ENCODE measurements around the gene PPM1M.

PPM1M gene

DNA sequence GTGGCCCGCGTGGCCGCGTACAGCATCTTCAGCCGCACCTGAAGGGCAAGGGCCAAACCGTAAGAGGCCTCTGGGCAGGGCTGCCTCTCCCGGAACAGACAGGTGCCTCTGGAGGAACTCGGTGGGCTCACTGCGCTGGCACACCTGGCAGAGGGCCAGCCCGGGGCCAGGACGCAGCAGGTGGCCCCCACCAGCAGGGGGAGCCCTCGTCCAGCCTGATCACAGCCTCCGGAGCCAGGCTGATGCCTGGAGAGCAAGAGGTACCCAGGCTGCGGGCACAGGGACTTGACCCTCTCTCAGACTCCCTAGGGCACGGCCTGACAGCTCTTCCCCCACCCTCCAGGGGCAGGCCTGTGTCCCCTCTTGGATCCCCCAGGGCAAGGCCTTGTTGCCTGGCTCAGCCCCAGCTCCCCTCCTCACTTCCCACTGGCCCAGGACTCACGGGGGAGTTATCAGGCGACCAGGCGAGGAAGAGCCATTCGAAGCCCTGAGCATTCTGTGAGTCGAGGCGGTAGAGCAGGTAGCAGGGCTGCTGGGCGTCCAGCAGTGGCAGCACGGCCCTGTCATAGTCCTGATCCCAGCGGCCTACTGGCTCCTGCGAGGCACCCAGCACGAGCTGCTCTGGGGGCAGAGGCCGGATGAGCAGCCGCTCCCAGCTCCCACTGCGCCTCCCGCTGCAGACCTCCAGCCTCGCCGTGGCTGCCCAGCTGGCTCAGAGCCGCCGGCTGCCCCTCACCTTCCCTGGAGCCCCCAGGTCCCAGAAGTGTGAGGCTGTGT, 13.9 kb upstream of the PPM1M start:
- peak; percentile 38 for DNase-seq

- DNase-seq: peak; percentile 16
These were observed 13.1 kb upstream of the PPM1M start for GRCh38 chr3:52232279-52233107.

DNA sequence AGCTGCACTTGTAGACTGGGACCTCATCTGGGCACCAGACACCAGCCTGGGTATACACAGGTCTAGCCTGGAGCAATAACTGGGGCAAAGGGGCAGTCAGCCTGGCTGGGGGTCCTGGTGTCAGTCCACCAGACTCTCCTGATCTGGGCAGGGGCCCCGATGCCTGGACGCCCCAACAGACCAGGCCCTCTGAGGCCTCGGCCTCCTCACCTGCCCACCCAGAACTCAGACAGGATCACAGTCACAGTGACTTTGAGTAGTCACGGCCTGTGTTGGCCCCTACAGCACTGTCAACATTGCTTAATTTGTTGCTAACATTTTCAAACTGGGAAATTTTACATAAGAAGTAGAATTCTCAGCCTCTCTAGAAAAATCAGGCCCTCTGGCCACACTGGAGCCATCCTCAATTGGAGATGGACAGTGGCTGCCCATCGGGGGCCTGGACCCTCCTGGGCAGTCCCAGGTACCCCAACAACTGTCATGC, 12.4 kb upstream of the PPM1M start:
- no peak for DNase-seq

GRCh38 chr3:52233968-52234367, 11.6 kb upstream of the PPM1M start:
- no peak for DNase-seq

GRCh38 chr3:52234516-52235447, 10.8 kb upstream of the PPM1M start:
- DNase-seq: no peak

DNA sequence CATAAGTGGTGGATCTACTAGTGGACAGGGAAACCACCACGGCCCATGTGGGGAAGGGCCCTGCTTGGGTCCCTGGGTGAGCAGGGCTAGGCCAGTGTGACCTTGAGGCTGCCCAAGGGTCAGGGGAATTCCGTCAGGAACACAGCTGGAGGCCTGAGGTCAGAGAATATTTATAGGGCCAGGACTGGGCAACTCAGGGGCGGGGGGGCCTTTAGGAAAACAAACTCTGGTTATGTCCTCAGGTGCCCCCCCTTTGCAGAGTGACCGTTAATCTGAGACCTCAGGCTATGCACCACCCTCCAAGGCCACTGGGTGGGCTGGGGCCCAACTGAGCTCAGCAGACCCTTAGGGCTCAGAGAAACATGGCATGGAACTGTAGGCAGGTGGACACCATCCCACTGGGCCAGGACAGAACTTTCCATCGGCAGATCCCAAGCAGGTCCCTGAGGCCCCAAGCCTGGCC, 9.1 kb upstream of the PPM1M start:
- no peak for DNase-seq

GRCh38 chr3:52237006-52237656, 8.4 kb upstream of the PPM1M start:
- no peak for DNase-seq

DNA sequence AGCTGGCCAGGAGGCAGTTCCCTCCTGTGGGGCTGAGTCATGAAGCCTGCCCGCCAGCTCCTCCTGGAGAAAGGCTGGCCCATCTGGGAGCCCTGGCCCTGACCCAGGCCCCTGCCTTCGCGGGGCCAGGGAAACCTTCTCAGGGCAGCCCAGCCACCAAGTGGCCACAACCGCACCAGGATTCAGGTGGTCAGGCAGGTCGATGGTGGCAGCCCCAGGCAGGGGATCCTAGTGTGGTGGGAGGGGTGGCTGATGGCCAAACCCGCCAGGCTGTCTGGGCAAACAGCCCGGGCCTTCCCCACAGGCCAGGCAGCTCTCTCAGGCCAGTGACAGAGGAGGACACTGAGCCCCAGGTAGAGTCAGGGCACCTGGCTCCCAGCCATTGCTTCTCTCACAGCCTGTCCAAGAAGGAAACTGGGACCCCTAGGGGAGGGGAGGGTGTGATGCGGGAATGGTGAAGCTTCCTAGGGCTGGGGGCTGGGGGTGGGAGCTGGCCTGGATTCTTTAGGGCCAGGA, 7.8 kb upstream of the PPM1M start:
- DNase-seq: peak; percentile 65

- DNase-seq: peak; percentile 7
These were observed 7.3 kb upstream of the PPM1M start for GRCh38 chr3:52238193-52238760.

DNA sequence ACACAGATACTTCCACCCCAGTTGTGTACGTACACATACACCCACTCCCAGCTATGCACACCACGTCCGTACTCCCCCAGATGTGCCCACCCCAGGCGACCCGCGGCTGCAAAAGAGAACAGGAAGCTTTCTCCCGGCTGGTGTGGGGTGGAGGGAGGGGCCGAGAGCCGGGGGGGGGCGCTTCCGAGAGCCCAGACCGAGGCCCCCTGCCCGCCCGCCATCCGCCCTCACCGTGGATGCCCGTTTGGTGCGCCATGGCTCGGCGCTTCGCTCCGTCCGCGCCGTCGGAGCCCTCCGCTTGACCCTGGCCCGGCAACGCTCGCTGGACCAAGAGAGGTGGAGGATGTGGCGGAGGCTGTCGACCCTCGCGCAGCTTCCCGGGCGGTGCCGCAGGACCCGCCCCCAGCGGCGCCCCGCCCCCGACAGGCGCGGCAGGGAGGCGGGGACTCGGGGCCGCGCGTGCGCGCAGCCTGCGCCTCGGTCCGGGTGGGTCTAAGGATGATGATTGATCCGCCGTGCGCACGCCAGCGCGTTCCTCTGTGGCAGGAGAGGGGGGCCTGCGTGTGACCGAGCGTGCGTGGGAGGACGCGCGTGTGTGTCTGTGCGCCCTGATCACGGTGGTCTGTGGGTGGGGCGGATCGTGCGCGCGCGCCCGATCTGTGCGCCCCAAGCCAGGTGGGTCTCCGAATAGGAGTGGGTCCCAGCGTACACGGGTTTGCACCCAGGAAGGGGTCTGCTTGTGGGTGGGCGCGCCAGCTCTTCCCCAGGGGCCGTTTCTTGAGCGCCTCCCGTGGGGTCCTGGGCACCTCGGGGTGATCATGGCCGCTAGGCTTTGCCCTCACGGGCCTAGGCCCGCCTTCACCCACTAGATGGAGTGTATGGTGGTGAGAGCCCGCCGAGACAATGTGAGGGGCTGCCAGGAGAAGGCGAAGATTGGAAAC, 6.5 kb upstream of the PPM1M start, which contains the start of gene TWF2:
Gene TWF2 (minus strand): TSS at position 398 of the 941 bp plus-strand sequence. CDS start 142 bp downstream, at position 256.
- DNase-seq: peak; percentile 64

GRCh38 chr3:52240059-52240885, 5.3 kb upstream of the PPM1M start:
- DNase-seq: peak; percentile 87

GRCh38 chr3:52240886-52241370, 4.6 kb upstream of the PPM1M start:
- no peak for DNase-seq

DNA sequence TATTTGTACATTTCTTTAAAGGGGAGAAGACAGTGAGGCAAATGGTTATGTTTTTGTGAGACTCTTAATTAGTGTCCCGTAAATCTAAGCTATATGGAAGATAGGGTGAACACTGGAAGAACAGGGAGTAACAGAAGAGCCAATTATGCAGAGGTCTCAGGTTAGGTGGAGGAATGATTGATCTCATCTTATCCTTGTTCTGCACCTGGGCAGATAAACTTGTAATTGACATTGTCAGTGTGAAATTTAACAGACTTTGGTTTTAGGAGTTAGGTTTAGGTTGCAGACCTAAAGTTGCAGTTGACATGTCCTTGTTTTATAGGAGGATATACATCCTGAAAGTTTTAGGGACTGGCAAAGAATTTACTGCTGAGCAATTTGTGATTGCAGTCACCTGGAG, 3.5 kb upstream of the PPM1M start:
- no peak for DNase-seq

- peak; percentile 95 for DNase-seq
These were observed 1.5 kb upstream of the PPM1M start for GRCh38 chr3:52243791-52244628.

- no peak for DNase-seq
These were observed 683 bp downstream of the PPM1M start for GRCh38 chr3:52246264-52246620.

DNA sequence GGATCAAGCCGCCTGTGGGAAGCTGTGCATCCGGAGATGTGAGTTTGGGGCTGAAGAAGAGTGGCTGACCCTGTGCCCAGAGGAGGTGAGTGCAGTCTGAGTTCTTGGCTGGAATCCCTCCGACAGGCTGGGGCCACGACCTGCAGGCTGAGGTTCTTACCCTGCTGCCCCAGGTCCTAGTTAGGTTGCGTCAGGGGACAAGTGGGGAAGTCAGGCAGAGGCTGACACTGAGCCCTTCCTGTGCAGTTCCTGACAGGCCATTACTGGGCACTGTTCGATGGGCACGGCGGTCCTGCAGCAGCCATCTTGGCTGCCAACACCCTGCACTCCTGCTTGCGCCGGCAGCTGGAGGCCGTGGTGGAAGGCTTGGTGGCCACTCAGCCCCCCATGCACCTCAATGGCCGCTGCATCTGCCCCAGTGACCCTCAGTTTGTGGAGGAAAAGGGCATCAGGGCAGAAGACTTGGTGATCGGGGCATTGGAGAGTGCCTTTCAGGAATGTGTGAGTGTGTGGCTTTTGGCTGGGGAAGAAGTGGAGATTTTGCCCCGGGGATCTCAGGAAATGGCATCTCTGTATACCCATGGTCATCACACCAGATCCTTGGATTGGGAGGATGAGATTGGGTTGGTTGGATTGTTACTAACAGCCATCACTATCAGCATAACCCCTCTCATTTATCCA, 1.3 kb downstream of the PPM1M start:
- DNase-seq: peak; percentile 38

GRCh38 chr3:52247409-52248164, 2.0 kb downstream of the PPM1M start:
- peak; percentile 36 for DNase-seq

Data from MV-4-11 (cell line).